Measurements from ENCODE around the gene GPR12.

DNA sequence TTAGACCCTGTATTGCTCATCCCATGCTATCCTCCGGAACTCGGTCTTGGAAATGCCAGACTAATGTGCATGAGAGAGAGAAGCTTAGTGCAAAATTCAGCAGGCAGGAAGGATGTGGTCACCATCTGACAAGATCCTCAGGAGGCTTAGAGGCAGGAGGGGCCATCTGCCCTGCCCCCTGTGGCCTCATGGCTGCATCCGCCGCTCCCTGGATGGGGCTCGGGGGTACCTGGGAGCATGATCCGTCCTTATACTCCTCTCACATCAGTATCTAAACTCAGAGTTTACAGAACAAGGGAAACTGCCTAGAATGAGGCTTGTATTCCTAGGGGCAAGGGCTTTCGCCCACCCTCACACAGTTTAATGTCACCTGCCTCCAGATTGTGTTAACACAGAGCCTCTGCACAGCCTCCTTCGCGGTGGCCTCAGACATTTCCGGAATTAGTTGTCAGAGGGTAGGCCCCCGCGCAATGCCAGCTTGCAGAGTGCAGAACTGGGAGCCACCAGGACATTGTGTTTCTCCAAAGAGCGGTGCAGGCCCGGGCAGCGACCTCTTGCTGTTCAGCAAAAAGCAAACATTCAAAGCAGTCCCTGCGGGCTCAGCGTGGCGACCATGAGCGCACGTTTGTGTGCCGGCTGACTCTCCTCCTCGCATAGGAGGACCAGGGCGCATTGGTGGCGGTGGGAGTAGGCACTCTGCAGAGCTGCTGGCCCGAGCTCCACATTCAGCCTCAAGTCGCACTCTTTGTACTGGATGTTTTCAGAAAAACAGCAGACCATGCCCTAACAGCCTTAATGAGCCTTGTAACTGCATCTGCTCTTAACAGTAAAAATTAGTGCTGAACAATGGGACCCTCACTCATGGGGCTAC is 39.1 kb downstream of the GPR12 start:
- TF ChIP-seq, protein P1, sequence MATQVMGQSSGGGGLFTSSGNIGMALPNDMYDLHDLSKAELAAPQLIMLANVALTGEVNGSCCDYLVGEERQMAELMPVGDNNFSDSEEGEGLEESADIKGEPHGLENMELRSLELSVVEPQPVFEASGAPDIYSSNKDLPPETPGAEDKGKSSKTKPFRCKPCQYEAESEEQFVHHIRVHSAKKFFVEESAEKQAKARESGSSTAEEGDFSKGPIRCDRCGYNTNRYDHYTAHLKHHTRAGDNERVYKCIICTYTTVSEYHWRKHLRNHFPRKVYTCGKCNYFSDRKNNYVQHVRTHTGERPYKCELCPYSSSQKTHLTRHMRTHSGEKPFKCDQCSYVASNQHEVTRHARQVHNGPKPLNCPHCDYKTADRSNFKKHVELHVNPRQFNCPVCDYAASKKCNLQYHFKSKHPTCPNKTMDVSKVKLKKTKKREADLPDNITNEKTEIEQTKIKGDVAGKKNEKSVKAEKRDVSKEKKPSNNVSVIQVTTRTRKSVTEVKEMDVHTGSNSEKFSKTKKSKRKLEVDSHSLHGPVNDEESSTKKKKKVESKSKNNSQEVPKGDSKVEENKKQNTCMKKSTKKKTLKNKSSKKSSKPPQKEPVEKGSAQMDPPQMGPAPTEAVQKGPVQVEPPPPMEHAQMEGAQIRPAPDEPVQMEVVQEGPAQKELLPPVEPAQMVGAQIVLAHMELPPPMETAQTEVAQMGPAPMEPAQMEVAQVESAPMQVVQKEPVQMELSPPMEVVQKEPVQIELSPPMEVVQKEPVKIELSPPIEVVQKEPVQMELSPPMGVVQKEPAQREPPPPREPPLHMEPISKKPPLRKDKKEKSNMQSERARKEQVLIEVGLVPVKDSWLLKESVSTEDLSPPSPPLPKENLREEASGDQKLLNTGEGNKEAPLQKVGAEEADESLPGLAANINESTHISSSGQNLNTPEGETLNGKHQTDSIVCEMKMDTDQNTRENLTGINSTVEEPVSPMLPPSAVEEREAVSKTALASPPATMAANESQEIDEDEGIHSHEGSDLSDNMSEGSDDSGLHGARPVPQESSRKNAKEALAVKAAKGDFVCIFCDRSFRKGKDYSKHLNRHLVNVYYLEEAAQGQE (IDR thresholded peaks at IDR 0.05; ENCODE audit: insufficient read depth in 1 of 2, low read depth in 2 of 2, low read length in 2 of 2): no peak
- TF ChIP-seq SIN3A (IDR thresholded peaks at IDR 0.05; ENCODE audit: borderline replicate concordance, insufficient read depth, low read length) (no peak), POLR2AphosphoS5 (IDR thresholded peaks at IDR 0.05; ENCODE audit: low read depth, low read length) (no peak)

Measured in PFSK-1 (cell line).